A673 (cell line): ENCODE data around the gene CBX5.

Source experiments
- CTCF ChIP-seq: fragments of 300-800, 200-600 bp; sonication (generic); conservative IDR thresholded peaks from 2 replicates; pipeline ENCODE4 v1.5.1; 2017; ENCODE audit warnings: low read depth, mild to moderate bottlenecking, antibody characterized with exemption, low read length, moderate library complexity, mixed read lengths
- EZH2 ChIP-seq: fragments of 200-600 bp; sonication (generic); IDR thresholded peaks from 2 replicates; pipeline ENCODE4 v1.6.1; 2017; ENCODE audit warnings: borderline replicate concordance, low read depth, mild to moderate bottlenecking, mixed read lengths, antibody characterized with exemption, low read length; ENCODE audit not compliant: poor library complexity, severe bottlenecking

- TF ChIP-seq CTCF (peak; percentile 92), EZH2 (no peak)
Observed at GRCh38 chr12:54216797-54217661, 62.9 kb downstream of the CBX5 start.
